HepG2 (cell line): ENCODE data around the gene ZNF446. TPM values are rescaled to one million over a fixed set of nuclear protein-coding genes. Genes with fewer than 3 reads are reported as not detected.
A peak's percentile ranks its signal among the peaks of the same experiment; 100 is the strongest.

ENCODE experiments used
- BHLHE40 ChIP-seq: IDR thresholded peaks from 2 replicates; pipeline ENCODE4 v1.6.1; 2011; ENCODE audit warnings: low read length, improper control_type of control experiment
- CAMTA2 ChIP-seq: sonication (generic); formaldehyde crosslinking; IDR thresholded peaks from 2 replicates; pipeline ENCODE4 v1.4.0; 2020; ENCODE audit warnings: mild to moderate bottlenecking, missing genetic modification reagents, borderline replicate concordance
- CHD4 ChIP-seq: fragments of 200-600 bp; sonication (generic); IDR thresholded peaks from 2 replicates; pipeline ENCODE4 v1.7.0; 2017; ENCODE audit warnings: mild to moderate bottlenecking, low read length, borderline replicate concordance
- GABPA ChIP-seq, 2 experiments: IDR thresholded peaks; 2 replicates each; pipeline ENCODE4 v1.6.1; 2011 to 2016; ENCODE audit warnings: low read depth in 2 of 2, low read length in 1 of 2, missing biosample characterization in 1 of 2, missing genetic modification characterization in 1 of 2
- GPN1 ChIP-seq: sonication (generic); formaldehyde crosslinking; IDR thresholded peaks from 2 replicates; pipeline ENCODE4 v1.5.1; 2020; ENCODE audit warnings: missing genetic modification reagents, borderline replicate concordance
- HMG20A ChIP-seq: IDR thresholded peaks from 2 replicates; pipeline ENCODE4 v1.6.1; 2016; ENCODE audit warnings: borderline replicate concordance
- KLF16 ChIP-seq, 2 experiments: sonication (generic) in 1 of 2; formaldehyde crosslinking in 1 of 2; IDR thresholded peaks; 2 replicates each; pipeline versions ENCODE4 v1.6.1 to v1.8.0; 2016 to 2023; ENCODE audit warnings: missing genetic modification reagents in 2 of 2, missing compliant biosample characterization in 1 of 2
- KMT2A ChIP-seq: sonication (generic); formaldehyde crosslinking; IDR thresholded peaks from 2 replicates; pipeline ENCODE4 v1.4.0; 2020; ENCODE audit warnings: missing genetic modification reagents
- MNT ChIP-seq: fragments of 450-650 bp; IDR thresholded peaks from 2 replicates; pipeline ENCODE4 v1.6.1; 2016
- MXI1 ChIP-seq: IDR thresholded peaks from 3 replicates; pipeline ENCODE4 v1.6.1; 2012; ENCODE audit warnings: low read depth, low read length, inconsistent platforms, borderline replicate concordance
- SCMH1 ChIP-seq: sonication (generic); formaldehyde crosslinking; IDR thresholded peaks from 2 replicates; pipeline ENCODE4 v1.9.0; 2021; ENCODE audit warnings: missing genetic modification reagents, mild to moderate bottlenecking, borderline replicate concordance
- SMAD3 ChIP-seq: sonication (generic); formaldehyde crosslinking; IDR thresholded peaks from 2 replicates; pipeline ENCODE4 v1.4.0; 2020; ENCODE audit warnings: missing genetic modification reagents
- SP4 ChIP-seq: sonication (generic); formaldehyde crosslinking; IDR thresholded peaks from 2 replicates; pipeline ENCODE4 v1.8.1; 2023; ENCODE audit warnings: mild to moderate bottlenecking, missing genetic modification reagents
- STAG1 ChIP-seq: sonication (generic); formaldehyde crosslinking; IDR thresholded peaks from 2 replicates; pipeline ENCODE4 v1.4.0; 2020; ENCODE audit warnings: missing genetic modification reagents
- STAT5B ChIP-seq: sonication (generic); formaldehyde crosslinking; IDR thresholded peaks from 2 replicates; pipeline ENCODE4 v1.4.0; 2020; ENCODE audit warnings: missing genetic modification reagents
- TRIM24 ChIP-seq: sonication (generic); formaldehyde crosslinking; IDR thresholded peaks from 2 replicates; pipeline ENCODE4 v1.8.0; 2022; ENCODE audit warnings: mild to moderate bottlenecking, missing genetic modification reagents
- ZBTB44 ChIP-seq: sonication (generic); formaldehyde crosslinking; IDR thresholded peaks from 2 replicates; pipeline ENCODE4 v1.4.0; 2020; ENCODE audit warnings: missing genetic modification reagents
- ZNF383 ChIP-seq: sonication (generic); formaldehyde crosslinking; IDR thresholded peaks from 2 replicates; pipeline ENCODE4 v1.4.0; 2020; ENCODE audit warnings: missing genetic modification reagents, mild to moderate bottlenecking, borderline replicate concordance
- ZNF615 ChIP-seq: sonication (generic); formaldehyde crosslinking; IDR thresholded peaks from 2 replicates; pipeline ENCODE4 v1.5.0; 2020; ENCODE audit warnings: mild to moderate bottlenecking, missing genetic modification reagents, borderline replicate concordance
- ZSCAN31 ChIP-seq: sonication (generic); formaldehyde crosslinking; IDR thresholded peaks from 2 replicates; pipeline ENCODE4 v1.5.0; 2020; ENCODE audit warnings: low read depth, mild to moderate bottlenecking, missing genetic modification reagents
- polyA plus RNA-seq, 8 experiments: library from polyadenylated mRNA; depleted of rRNA in 3 of 8; stranded (reverse) in 7 of 8; unstranded in 1 of 8; fragments of >200 nt; fragmentation: Illumina TruSeq in 4 of 8; extraction: Trizol in 4 of 8; gene quantifications; 2 replicates each; pipeline versions ENCODE4 v1.2.1 to v1.2.3, GENCODE V29; 2011 to 2016; ENCODE audit warnings: low read depth in 4 of 8, missing spikeins in 1 of 8, mixed read lengths in 1 of 8; ENCODE audit not compliant: insufficient read depth in 1 of 8
- total RNA-seq, 5 experiments: library from RNA; depleted of rRNA; stranded (reverse); fragments of >200 nt; fragmentation: Illumina TruSeq; extraction: Trizol; gene quantifications; 2 replicates each; pipeline ENCODE4 v1.2.3, GENCODE V29; 2016; ENCODE audit warnings: low read depth in 1 of 5
- TF ChIP-seq, protein P1 (sequence below): sonication (generic); formaldehyde crosslinking; IDR thresholded peaks from 2 replicates; pipeline ENCODE4 v1.5.0; 2020; ENCODE audit warnings: mild to moderate bottlenecking, missing genetic modification reagents

ZNF446 gene
- total and polyA plus RNA-seq, 2 of the 13 experiments (the other 11 are each of a cell fraction or from before 2014, with no cell fraction given) = 3.0 to 3.6 TPM

GRCh38 chr19:58466760-58467589 lies 9.2 kb upstream of the ZNF446 start, which contains the start of gene ZNF324 (continued):
- TF ChIP-seq MNT (peak; percentile 89), ZNF615 (CRISPR knock-in tag) (no peak), BHLHE40 (no peak), TRIM24 (no peak), STAT5B (CRISPR knock-in tag) (no peak), HMG20A (CRISPR knock-in tag) (no peak), MXI1 (peak; percentile 95), KMT2A (CRISPR knock-in tag) (peak; percentile 38; the same call in 1 of the 2 replicates), GPN1 (CRISPR knock-in tag) (no peak), KLF16 (CRISPR knock-in tag; IDR thresholded peaks at IDR 0.05) (no peak; a peak in 1 of 4 replicates), STAG1 (CRISPR knock-in tag) (peak; percentile 26; the same call in 1 of the 2 replicates), GABPA (IDR thresholded peaks at IDR 0.05; ENCODE audit: low read depth, low read length) (peak; percentile 86), GABPA (CRISPR knock-in tag; IDR thresholded peaks at IDR 0.05; ENCODE audit: low read depth) (peak; percentile 93), SP4 (CRISPR knock-in tag) (peak; percentile 86), ZSCAN31 (CRISPR knock-in tag) (no peak), ZNF383 (no peak), ZBTB44 (CRISPR knock-in tag) (no peak), CHD4 (no peak), SCMH1 (CRISPR knock-in tag) (no peak), SMAD3 (CRISPR knock-in tag) (no peak), CAMTA2 (CRISPR knock-in tag) (no peak)
- TF ChIP-seq, protein P1, sequence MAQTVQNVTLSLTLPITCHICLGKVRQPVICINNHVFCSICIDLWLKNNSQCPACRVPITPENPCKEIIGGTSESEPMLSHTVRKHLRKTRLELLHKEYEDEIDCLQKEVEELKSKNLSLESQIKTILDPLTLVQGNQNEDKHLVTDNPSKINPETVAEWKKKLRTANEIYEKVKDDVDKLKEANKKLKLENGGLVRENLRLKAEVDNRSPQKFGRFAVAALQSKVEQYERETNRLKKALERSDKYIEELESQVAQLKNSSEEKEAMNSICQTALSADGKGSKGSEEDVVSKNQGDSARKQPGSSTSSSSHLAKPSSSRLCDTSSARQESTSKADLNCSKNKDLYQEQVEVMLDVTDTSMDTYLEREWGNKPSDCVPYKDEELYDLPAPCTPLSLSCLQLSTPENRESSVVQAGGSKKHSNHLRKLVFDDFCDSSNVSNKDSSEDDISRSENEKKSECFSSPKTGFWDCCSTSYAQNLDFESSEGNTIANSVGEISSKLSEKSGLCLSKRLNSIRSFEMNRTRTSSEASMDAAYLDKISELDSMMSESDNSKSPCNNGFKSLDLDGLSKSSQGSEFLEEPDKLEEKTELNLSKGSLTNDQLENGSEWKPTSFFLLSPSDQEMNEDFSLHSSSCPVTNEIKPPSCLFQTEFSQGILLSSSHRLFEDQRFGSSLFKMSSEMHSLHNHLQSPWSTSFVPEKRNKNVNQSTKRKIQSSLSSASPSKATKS = no peak
